ENCODE results near the gene SPOCK1.

The SPOCK1 gene

GRCh38 chr5:137304226-137304874 lies 194.8 kb downstream of the SPOCK1 start:
- H3K9ac ChIP-seq (ENCODE audit: low read length) = no peak overlapping the region
- H3K9me3 ChIP-seq (ENCODE audit: low read length) = no peaks in the 10 kb centered on the region
- H3K4me3 ChIP-seq (ENCODE audit: low read depth in 1 of 2, low read length in 2 of 2) = no peak overlapping the region
- no peak overlapping the region for H3K27ac ChIP-seq (ENCODE audit: low read depth, low read length)
- H3K27me3 ChIP-seq (ENCODE audit: control insufficient read depth in 1 of 2, insufficient read depth in 2 of 2, low read length in 2 of 2) = no peaks in the 10 kb centered on the region
- no peaks in the 10 kb centered on the region for H3K36me3 ChIP-seq (ENCODE audit: insufficient read depth, low read length)
- H3K4me1 ChIP-seq (ENCODE audit: insufficient read depth, low read length) = peaks cover 26% of the 10 kb centered on the region

GRCh38 chr5:137303509-137303908 lies 195.6 kb downstream of the SPOCK1 start:
- Histone ChIP-seq H3K4me3 (ENCODE audit: low read depth in 1 of 2, low read length in 2 of 2) (no peak overlapping the region), H3K36me3 (ENCODE audit: insufficient read depth, low read length) (no peaks in the 10 kb centered on the region), H3K9ac (ENCODE audit: low read length) (no peak overlapping the region), H3K9me3 (ENCODE audit: low read length) (no peaks in the 10 kb centered on the region), H3K27ac (ENCODE audit: low read depth, low read length) (no peak overlapping the region), H3K4me1 (ENCODE audit: insufficient read depth, low read length) (peaks cover 18% of the 10 kb centered on the region), H3K27me3 (ENCODE audit: control insufficient read depth in 1 of 2, insufficient read depth in 2 of 2, low read length in 2 of 2) (no peaks in the 10 kb centered on the region)

- Histone ChIP-seq H3K4me1 (ENCODE audit: insufficient read depth, low read length) (peaks cover 11% of the 10 kb centered on the region), H3K4me3 (ENCODE audit: low read depth in 1 of 2, low read length in 2 of 2) (no peak overlapping the region), H3K9ac (ENCODE audit: low read length) (no peak overlapping the region), H3K36me3 (ENCODE audit: insufficient read depth, low read length) (no peaks in the 10 kb centered on the region), H3K27ac (ENCODE audit: low read depth, low read length) (no peak overlapping the region), H3K27me3 (ENCODE audit: control insufficient read depth in 1 of 2, insufficient read depth in 2 of 2, low read length in 2 of 2) (no peaks in the 10 kb centered on the region), H3K9me3 (ENCODE audit: low read length) (no peaks in the 10 kb centered on the region)
Observed at GRCh38 chr5:137300411-137301240, 198.5 kb downstream of the SPOCK1 start.

GRCh38 chr5:137296213-137296781 lies 202.8 kb downstream of the SPOCK1 start:
- H3K36me3 ChIP-seq (ENCODE audit: insufficient read depth, low read length) = no peaks in the 10 kb centered on the region
- no peaks in the 10 kb centered on the region for H3K9me3 ChIP-seq (ENCODE audit: low read length)
- no peak overlapping the region for H3K9ac ChIP-seq (ENCODE audit: low read length)
- H3K27me3 ChIP-seq (ENCODE audit: control insufficient read depth in 1 of 2, insufficient read depth in 2 of 2, low read length in 2 of 2) = no peaks in the 10 kb centered on the region
- H3K4me3 ChIP-seq (ENCODE audit: low read depth in 1 of 2, low read length in 2 of 2) = no peak overlapping the region
- H3K4me1 ChIP-seq (ENCODE audit: insufficient read depth, low read length) = no peaks in the 10 kb centered on the region
- H3K27ac ChIP-seq (ENCODE audit: low read depth, low read length) = no peak overlapping the region

GRCh38 chr5:137294604-137295003 lies 204.5 kb downstream of the SPOCK1 start:
- Histone ChIP-seq H3K4me3 (ENCODE audit: low read depth in 1 of 2, low read length in 2 of 2) (no peak overlapping the region), H3K36me3 (ENCODE audit: insufficient read depth, low read length) (no peaks in the 10 kb centered on the region), H3K27ac (ENCODE audit: low read depth, low read length) (no peak overlapping the region), H3K9ac (ENCODE audit: low read length) (no peak overlapping the region), H3K4me1 (ENCODE audit: insufficient read depth, low read length) (no peaks in the 10 kb centered on the region), H3K9me3 (ENCODE audit: low read length) (no peaks in the 10 kb centered on the region), H3K27me3 (ENCODE audit: control insufficient read depth in 1 of 2, insufficient read depth in 2 of 2, low read length in 2 of 2) (no peaks in the 10 kb centered on the region)

GRCh38 chr5:137292461-137293027 lies 206.6 kb downstream of the SPOCK1 start:
- Histone ChIP-seq H3K27ac (ENCODE audit: low read depth, low read length) (no peak overlapping the region), H3K36me3 (ENCODE audit: insufficient read depth, low read length) (no peaks in the 10 kb centered on the region), H3K4me3 (ENCODE audit: low read depth in 1 of 2, low read length in 2 of 2) (no peak overlapping the region), H3K9ac (ENCODE audit: low read length) (no peak overlapping the region), H3K9me3 (ENCODE audit: low read length) (no peaks in the 10 kb centered on the region), H3K27me3 (ENCODE audit: control insufficient read depth in 1 of 2, insufficient read depth in 2 of 2, low read length in 2 of 2) (no peaks in the 10 kb centered on the region), H3K4me1 (ENCODE audit: insufficient read depth, low read length) (no peaks in the 10 kb centered on the region)

GRCh38 chr5:137291436-137291835 lies 207.7 kb downstream of the SPOCK1 start:
- no peaks in the 10 kb centered on the region for H3K9me3 ChIP-seq (ENCODE audit: low read length)
- no peak overlapping the region for H3K27ac ChIP-seq (ENCODE audit: low read depth, low read length)
- no peaks in the 10 kb centered on the region for H3K4me1 ChIP-seq (ENCODE audit: insufficient read depth, low read length)
- no peak overlapping the region for H3K4me3 ChIP-seq (ENCODE audit: low read depth in 1 of 2, low read length in 2 of 2)
- no peak overlapping the region for H3K9ac ChIP-seq (ENCODE audit: low read length)
- H3K27me3 ChIP-seq (ENCODE audit: control insufficient read depth in 1 of 2, insufficient read depth in 2 of 2, low read length in 2 of 2) = no peaks in the 10 kb centered on the region
- no peaks in the 10 kb centered on the region for H3K36me3 ChIP-seq (ENCODE audit: insufficient read depth, low read length)

GRCh38 chr5:137291031-137291430 lies 208.1 kb downstream of the SPOCK1 start:
- Histone ChIP-seq H3K36me3 (ENCODE audit: insufficient read depth, low read length) (no peaks in the 10 kb centered on the region), H3K9ac (ENCODE audit: low read length) (no peak overlapping the region), H3K4me1 (ENCODE audit: insufficient read depth, low read length) (no peaks in the 10 kb centered on the region), H3K4me3 (ENCODE audit: low read depth in 1 of 2, low read length in 2 of 2) (no peak overlapping the region), H3K27me3 (ENCODE audit: control insufficient read depth in 1 of 2, insufficient read depth in 2 of 2, low read length in 2 of 2) (no peaks in the 10 kb centered on the region), H3K27ac (ENCODE audit: low read depth, low read length) (no peak overlapping the region), H3K9me3 (ENCODE audit: low read length) (no peaks in the 10 kb centered on the region)

GRCh38 chr5:137290373-137290772 lies 208.8 kb downstream of the SPOCK1 start:
- Histone ChIP-seq H3K4me3 (ENCODE audit: low read depth in 1 of 2, low read length in 2 of 2) (no peak overlapping the region), H3K36me3 (ENCODE audit: insufficient read depth, low read length) (no peaks in the 10 kb centered on the region), H3K27ac (ENCODE audit: low read depth, low read length) (no peak overlapping the region), H3K9ac (ENCODE audit: low read length) (no peak overlapping the region), H3K4me1 (ENCODE audit: insufficient read depth, low read length) (no peaks in the 10 kb centered on the region), H3K27me3 (ENCODE audit: control insufficient read depth in 1 of 2, insufficient read depth in 2 of 2, low read length in 2 of 2) (no peaks in the 10 kb centered on the region), H3K9me3 (ENCODE audit: low read length) (no peaks in the 10 kb centered on the region)

GRCh38 chr5:137289856-137290255 lies 209.3 kb downstream of the SPOCK1 start:
- Histone ChIP-seq H3K9me3 (ENCODE audit: low read length) (no peaks in the 10 kb centered on the region), H3K27me3 (ENCODE audit: control insufficient read depth in 1 of 2, insufficient read depth in 2 of 2, low read length in 2 of 2) (no peaks in the 10 kb centered on the region), H3K4me1 (ENCODE audit: insufficient read depth, low read length) (no peaks in the 10 kb centered on the region), H3K27ac (ENCODE audit: low read depth, low read length) (no peak overlapping the region), H3K9ac (ENCODE audit: low read length) (no peak overlapping the region), H3K4me3 (ENCODE audit: low read depth in 1 of 2, low read length in 2 of 2) (no peak overlapping the region), H3K36me3 (ENCODE audit: insufficient read depth, low read length) (no peaks in the 10 kb centered on the region)

GRCh38 chr5:137287569-137287968 lies 211.6 kb downstream of the SPOCK1 start:
- no peaks in the 10 kb centered on the region for H3K9me3 ChIP-seq (ENCODE audit: low read length)
- no peak overlapping the region for H3K27ac ChIP-seq (ENCODE audit: low read depth, low read length)
- no peaks in the 10 kb centered on the region for H3K27me3 ChIP-seq (ENCODE audit: control insufficient read depth in 1 of 2, insufficient read depth in 2 of 2, low read length in 2 of 2)
- no peaks in the 10 kb centered on the region for H3K4me1 ChIP-seq (ENCODE audit: insufficient read depth, low read length)
- H3K4me3 ChIP-seq (ENCODE audit: low read depth in 1 of 2, low read length in 2 of 2) = no peak overlapping the region
- no peak overlapping the region for H3K9ac ChIP-seq (ENCODE audit: low read length)
- H3K36me3 ChIP-seq (ENCODE audit: insufficient read depth, low read length) = no peaks in the 10 kb centered on the region

Measured in muscle layer of colon (tissue), 2 donors.